Large intestine (tissue), 3 donors: ENCODE measurements around the gene SERPINA10. TPM values are rescaled to one million over a fixed set of nuclear protein-coding genes. Genes with fewer than 3 reads are reported as not detected.
"Not testable (repeated sequence)": the region's sequence is repeated elsewhere in the genome, so short reads cannot be mapped to it uniquely, and the experiment has no call there.

Source experiments
- DNase-seq, 2 donors: peaks; one replicate each; pipeline versions ENCODE4 v3.0.0 to v3.0.0-alpha.2; 2013
- H3K27ac ChIP-seq: one replicate; pipeline ENCODE4 v1.5.1; 2013; ENCODE audit warnings: low read length
- H3K27me3 ChIP-seq: 2 replicates; pipeline ENCODE4 v1.6.1; 2013; ENCODE audit warnings: low read length; ENCODE audit not compliant: control insufficient read depth, insufficient read depth
- H3K36me3 ChIP-seq: 2 replicates; pipeline ENCODE4 v1.6.1; 2013; ENCODE audit warnings: low read length; ENCODE audit not compliant: control insufficient read depth, insufficient read depth
- H3K4me1 ChIP-seq: one replicate; pipeline ENCODE4 v1.6.1; 2013; ENCODE audit warnings: low read length; ENCODE audit not compliant: control insufficient read depth, insufficient read depth
- H3K4me3 ChIP-seq: one replicate; pipeline ENCODE4 v1.5.1; 2013; ENCODE audit warnings: low read length
- H3K9me3 ChIP-seq: one replicate; pipeline ENCODE4 v1.6.1; 2013; ENCODE audit warnings: mild to moderate bottlenecking, low read depth, low read length, moderate library complexity; ENCODE audit not compliant: control insufficient read depth
- WGBS: methylation state at CpG from one replicate; pipeline ENCODE4 v1.1.5; 2013; ENCODE audit warnings: low lambda C conversion rate; ENCODE audit not compliant: insufficient coverage; 5-methylcytosine and 5-hydroxymethylcytosine counted together
- polyA plus RNA-seq: library from polyadenylated mRNA; unstranded; fragments of 120-200 nt; gene quantifications from one replicate; pipeline ENCODE4 v1.2.1, GENCODE V29; 2013

Gene SERPINA10
- polyA plus RNA-seq, 1 donor, result 0.90 TPM

- H3K9me3 ChIP-seq, result no peaks in the 10 kb centered on the region
- no peaks in the 10 kb centered on the region for H3K27me3 ChIP-seq
- H3K27ac ChIP-seq, result no peak overlapping the region
- no peaks in the 10 kb centered on the region for H3K4me1 ChIP-seq
- H3K36me3 ChIP-seq, result no peaks in the 10 kb centered on the region
- DNase-seq, result no peak
- no peak overlapping the region for H3K4me3 ChIP-seq
- 100% methylated on average over 1 of the region's 2 CpGs for WGBS
These were observed 9.9 kb downstream of the SERPINA10 start for GRCh38 chr14:94282991-94283723.

- WGBS, result no CpG with 5 or more reads among the region's 2 CpGs
- Histone ChIP-seq H3K9me3 (no peaks in the 10 kb centered on the region), H3K36me3 (no peaks in the 10 kb centered on the region), H3K4me1 (no peaks in the 10 kb centered on the region), H3K27ac (no peak overlapping the region), H3K4me3 (no peak overlapping the region), H3K27me3 (no peaks in the 10 kb centered on the region)
- DNase-seq, result no peak
These were observed 14.3 kb downstream of the SERPINA10 start for GRCh38 chr14:94278731-94279130.

GRCh38 chr14:94276898-94277561 lies 16.0 kb downstream of the SERPINA10 start:
- H3K4me1 ChIP-seq, H3K9me3 ChIP-seq, H3K4me3 ChIP-seq, H3K27me3 ChIP-seq, H3K36me3 ChIP-seq: not testable (repeated sequence)
- peak overlapping the region; percentile 86 for H3K27ac ChIP-seq
- peak; percentile 84 to 93 for DNase-seq
- WGBS, result no CpG with 5 or more reads among the region's 11 CpGs

- Histone ChIP-seq H3K9me3 (no peaks in the 10 kb centered on the region), H3K36me3 (no peaks in the 10 kb centered on the region), H3K4me3 (no peak overlapping the region), H3K4me1 (no peaks in the 10 kb centered on the region), H3K27me3 (no peaks in the 10 kb centered on the region), H3K27ac (no peak overlapping the region)
- no peak for DNase-seq
- WGBS, result 100% methylated on average over 1 of the region's 10 CpGs
These were observed 23.9 kb downstream of the SERPINA10 start for GRCh38 chr14:94269156-94269555.

GRCh38 chr14:94268582-94268981 lies 24.5 kb downstream of the SERPINA10 start:
- not testable (repeated sequence) for H3K9me3 ChIP-seq, H3K27ac ChIP-seq, H3K27me3 ChIP-seq, DNase-seq, H3K36me3 ChIP-seq, H3K4me1 ChIP-seq, H3K4me3 ChIP-seq
- no CpG with 5 or more reads among the region's 7 CpGs for WGBS

- H3K27ac ChIP-seq, result no peak overlapping the region
- no peaks in the 10 kb centered on the region for H3K36me3 ChIP-seq
- no peaks in the 10 kb centered on the region for H3K27me3 ChIP-seq
- no peak for DNase-seq
- H3K9me3 ChIP-seq, result no peaks in the 10 kb centered on the region
- H3K4me1 ChIP-seq, result no peaks in the 10 kb centered on the region
- WGBS, result no CpG with 5 or more reads among the region's 1 CpG
- no peak overlapping the region for H3K4me3 ChIP-seq
These were observed 25.7 kb downstream of the SERPINA10 start for GRCh38 chr14:94267352-94267751.

- not testable (repeated sequence) for DNase-seq, H3K9me3 ChIP-seq, H3K27me3 ChIP-seq, H3K4me1 ChIP-seq, H3K27ac ChIP-seq, H3K36me3 ChIP-seq, H3K4me3 ChIP-seq
- 67% methylated on average over 1 of the region's 3 CpGs for WGBS
These were observed 28.9 kb downstream of the SERPINA10 start for GRCh38 chr14:94264195-94264594.

- DNase-seq, result no peak
- Histone ChIP-seq H3K27me3 (no peaks in the 10 kb centered on the region), H3K36me3 (no peaks in the 10 kb centered on the region), H3K4me1 (no peaks in the 10 kb centered on the region), H3K9me3 (no peaks in the 10 kb centered on the region), H3K27ac (no peak overlapping the region), H3K4me3 (no peak overlapping the region)
- WGBS, result 100% methylated on average over 1 of the region's 2 CpGs
These were observed 48.9 kb downstream of the SERPINA10 start for GRCh38 chr14:94244182-94244581.

GRCh38 chr14:94239406-94239805 lies 53.7 kb downstream of the SERPINA10 start:
- no CpG with 5 or more reads among the region's 2 CpGs for WGBS
- no peak for DNase-seq

GRCh38 chr14:94237983-94238382 lies 55.1 kb downstream of the SERPINA10 start:
- no peak overlapping the region for H3K27ac ChIP-seq
- WGBS, result no CpG with 5 or more reads among the region's 4 CpGs
- DNase-seq, result no peak
- no peaks in the 10 kb centered on the region for H3K27me3 ChIP-seq
- H3K36me3 ChIP-seq, result no peaks in the 10 kb centered on the region
- H3K4me3 ChIP-seq, result no peak overlapping the region
- peaks cover 2% of the 10 kb centered on the region for H3K9me3 ChIP-seq
- H3K4me1 ChIP-seq, result no peaks in the 10 kb centered on the region

More at GRCh38 chr14:94239406-94239805, 53.7 kb downstream of the SERPINA10 start:
- H3K27me3 ChIP-seq, result no peaks in the 10 kb centered on the region
- H3K9me3 ChIP-seq, result peaks cover 2% of the 10 kb centered on the region
- no peaks in the 10 kb centered on the region for H3K4me1 ChIP-seq
- H3K4me3 ChIP-seq, result no peak overlapping the region
- H3K36me3 ChIP-seq, result no peaks in the 10 kb centered on the region
- no peak overlapping the region for H3K27ac ChIP-seq

GRCh38 chr14:94237046-94237445 lies 56.0 kb downstream of the SERPINA10 start:
- no peaks in the 10 kb centered on the region for H3K27me3 ChIP-seq
- no peak for DNase-seq
- peaks cover 2% of the 10 kb centered on the region for H3K9me3 ChIP-seq
- no peaks in the 10 kb centered on the region for H3K36me3 ChIP-seq
- H3K4me3 ChIP-seq, result no peak overlapping the region
- no peaks in the 10 kb centered on the region for H3K4me1 ChIP-seq
- H3K27ac ChIP-seq, result no peak overlapping the region
